ENCODE results near the gene SHC3. TPM values are rescaled to one million over a fixed set of nuclear protein-coding genes. Genes with fewer than 3 reads are reported as not detected.
A peak's percentile ranks its signal among the peaks of the same experiment; 100 is the strongest.

SHC3 gene
- total and polyA plus RNA-seq, 2 donors (not counting 1 experiment from before 2014, with no cell fraction given), result 1.7 to 16.2 TPM

DNA sequence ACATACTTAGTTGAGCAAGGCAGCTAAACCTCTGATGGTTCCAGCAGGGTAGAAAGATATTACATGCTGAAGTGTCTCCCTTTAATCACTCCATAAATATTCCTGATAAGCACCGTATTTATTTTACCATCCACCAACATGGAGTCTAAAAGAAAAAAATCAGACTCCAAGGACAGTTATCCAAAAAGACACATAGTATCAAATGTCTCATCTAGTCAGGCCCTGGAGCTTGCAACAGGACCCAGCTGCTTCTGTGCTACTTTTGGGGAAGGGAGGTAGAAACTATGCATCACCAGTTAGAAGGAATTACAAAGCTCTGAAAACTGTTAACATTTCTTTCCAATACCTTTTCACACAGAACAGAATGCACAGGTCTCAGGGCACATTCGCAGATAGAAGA, 99.2 kb downstream of the SHC3 start:
- Histone ChIP-seq H3K9ac (ENCODE audit: insufficient read depth, low read length) (no peak overlapping the region), H3K36me3 (ENCODE audit: control insufficient read depth, insufficient read depth, low read length) (no peaks in the 10 kb centered on the region), H3K4me3 (replicated peaks in 1 of 4; ENCODE audit: control extremely low read depth in 1 of 4, insufficient read depth in 1 of 4, low read depth in 3 of 4, low read length in 4 of 4) (no peak overlapping the region), H3K27ac (ENCODE audit: insufficient read depth, low read length) (peak overlapping the region; percentile 0), H4K20me1 (ENCODE audit: control insufficient read depth, extremely low read depth, insufficient read depth, low read length) (no peaks in the 10 kb centered on the region), H3K79me2 (ENCODE audit: control insufficient read depth, insufficient read depth, low read length) (no peaks in the 10 kb centered on the region), H3K4me1 (ENCODE audit: control insufficient read depth, extremely low read depth, insufficient read depth, low read length) (peaks cover 9% of the 10 kb centered on the region), H3K27me3 (ENCODE audit: control insufficient read depth, insufficient read depth, low read length) (no peaks in the 10 kb centered on the region), H3K9me3 (ENCODE audit: control insufficient read depth, insufficient read depth, low read depth, low read length) (no peaks in the 10 kb centered on the region), H3K4me2 (ENCODE audit: extremely low read depth, insufficient read depth, low read length) (peak overlapping the region; percentile 49), H2AFZ (ENCODE audit: low read length) (no peak overlapping the region)
- peak; percentile 31 to 48 for DNase-seq (ENCODE audit: low read depth in 2 of 2)
- TF ChIP-seq, protein P1, sequence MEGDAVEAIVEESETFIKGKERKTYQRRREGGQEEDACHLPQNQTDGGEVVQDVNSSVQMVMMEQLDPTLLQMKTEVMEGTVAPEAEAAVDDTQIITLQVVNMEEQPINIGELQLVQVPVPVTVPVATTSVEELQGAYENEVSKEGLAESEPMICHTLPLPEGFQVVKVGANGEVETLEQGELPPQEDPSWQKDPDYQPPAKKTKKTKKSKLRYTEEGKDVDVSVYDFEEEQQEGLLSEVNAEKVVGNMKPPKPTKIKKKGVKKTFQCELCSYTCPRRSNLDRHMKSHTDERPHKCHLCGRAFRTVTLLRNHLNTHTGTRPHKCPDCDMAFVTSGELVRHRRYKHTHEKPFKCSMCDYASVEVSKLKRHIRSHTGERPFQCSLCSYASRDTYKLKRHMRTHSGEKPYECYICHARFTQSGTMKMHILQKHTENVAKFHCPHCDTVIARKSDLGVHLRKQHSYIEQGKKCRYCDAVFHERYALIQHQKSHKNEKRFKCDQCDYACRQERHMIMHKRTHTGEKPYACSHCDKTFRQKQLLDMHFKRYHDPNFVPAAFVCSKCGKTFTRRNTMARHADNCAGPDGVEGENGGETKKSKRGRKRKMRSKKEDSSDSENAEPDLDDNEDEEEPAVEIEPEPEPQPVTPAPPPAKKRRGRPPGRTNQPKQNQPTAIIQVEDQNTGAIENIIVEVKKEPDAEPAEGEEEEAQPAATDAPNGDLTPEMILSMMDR (conservative IDR thresholded peaks at IDR 0.05 in 1 of 2, IDR thresholded peaks at IDR 0.05 in 1 of 2; ENCODE audit: low read depth in 1 of 2, low read length in 2 of 2), result no peak
- TF ChIP-seq EZH2 (IDR thresholded peaks at IDR 0.05; ENCODE audit: low read length, missing control alignments), result no peak

- no peak for TF ChIP-seq EZH2 (IDR thresholded peaks at IDR 0.05; ENCODE audit: low read length, missing control alignments)
- TF ChIP-seq, protein P1 (conservative IDR thresholded peaks at IDR 0.05 in 1 of 2, IDR thresholded peaks at IDR 0.05 in 1 of 2; ENCODE audit: low read depth in 1 of 2, low read length in 2 of 2), result no peak
- DNase-seq (ENCODE audit: low read depth in 2 of 2), result peak; percentile 64 to 71
- no peaks in the 10 kb centered on the region for H3K79me2 ChIP-seq (ENCODE audit: control insufficient read depth, insufficient read depth, low read length)
- H3K4me3 ChIP-seq (replicated peaks in 1 of 4; ENCODE audit: control extremely low read depth in 1 of 4, insufficient read depth in 1 of 4, low read depth in 3 of 4, low read length in 4 of 4), result no peak overlapping the region
- no peaks in the 10 kb centered on the region for H3K27me3 ChIP-seq (ENCODE audit: control insufficient read depth, insufficient read depth, low read length)
- H4K20me1 ChIP-seq (ENCODE audit: control insufficient read depth, extremely low read depth, insufficient read depth, low read length), result no peaks in the 10 kb centered on the region
- peak overlapping the region; percentile 0 for H3K27ac ChIP-seq (ENCODE audit: insufficient read depth, low read length)
- peak overlapping the region; percentile 49 for H3K4me2 ChIP-seq (ENCODE audit: extremely low read depth, insufficient read depth, low read length)
- H3K36me3 ChIP-seq (ENCODE audit: control insufficient read depth, insufficient read depth, low read length), result no peaks in the 10 kb centered on the region
- H3K9me3 ChIP-seq (ENCODE audit: control insufficient read depth, insufficient read depth, low read depth, low read length), result no peaks in the 10 kb centered on the region
- H3K4me1 ChIP-seq (ENCODE audit: control insufficient read depth, extremely low read depth, insufficient read depth, low read length), result peaks cover 9% of the 10 kb centered on the region
- no peak overlapping the region for H2AFZ ChIP-seq (ENCODE audit: low read length)
- H3K9ac ChIP-seq (ENCODE audit: insufficient read depth, low read length), result no peak overlapping the region
Observed at GRCh38 chr9:89078860-89079259, 99.8 kb downstream of the SHC3 start.

GRCh38 chr9:89078421-89078820, 100.2 kb downstream of the SHC3 start:
- Histone ChIP-seq H3K4me1 (ENCODE audit: control insufficient read depth, extremely low read depth, insufficient read depth, low read length) (peaks cover 9% of the 10 kb centered on the region), H2AFZ (ENCODE audit: low read length) (no peak overlapping the region), H3K9ac (ENCODE audit: insufficient read depth, low read length) (no peak overlapping the region), H3K36me3 (ENCODE audit: control insufficient read depth, insufficient read depth, low read length) (no peaks in the 10 kb centered on the region), H3K9me3 (ENCODE audit: control insufficient read depth, insufficient read depth, low read depth, low read length) (no peaks in the 10 kb centered on the region), H4K20me1 (ENCODE audit: control insufficient read depth, extremely low read depth, insufficient read depth, low read length) (no peaks in the 10 kb centered on the region), H3K27ac (ENCODE audit: insufficient read depth, low read length) (peak overlapping the region; percentile 63), H3K79me2 (ENCODE audit: control insufficient read depth, insufficient read depth, low read length) (no peaks in the 10 kb centered on the region), H3K4me3 (replicated peaks in 1 of 4; ENCODE audit: control extremely low read depth in 1 of 4, insufficient read depth in 1 of 4, low read depth in 3 of 4, low read length in 4 of 4) (no peak overlapping the region), H3K4me2 (ENCODE audit: extremely low read depth, insufficient read depth, low read length) (peak overlapping the region; percentile 10), H3K27me3 (ENCODE audit: control insufficient read depth, insufficient read depth, low read length) (no peaks in the 10 kb centered on the region)
- TF ChIP-seq, protein P1 (conservative IDR thresholded peaks at IDR 0.05 in 1 of 2, IDR thresholded peaks at IDR 0.05 in 1 of 2; ENCODE audit: low read depth in 1 of 2, low read length in 2 of 2), result no peak
- no peak for TF ChIP-seq EZH2 (IDR thresholded peaks at IDR 0.05; ENCODE audit: low read length, missing control alignments)
- no peak for DNase-seq (ENCODE audit: low read depth in 2 of 2)
